GM12891 (cell line): Measurements from ENCODE around the gene TTN. TPM values are rescaled to one million over a fixed set of nuclear protein-coding genes. Genes with fewer than 3 reads are reported as not detected.

Experiments used
- DNase-seq: peaks from one replicate; pipeline ENCODE4 v3.0.0; 2011; ENCODE audit warnings: low spot score; ENCODE audit not compliant: insufficient read length
- FAIRE-seq: peaks from 2 replicates; lab custom pipeline; 2011; peaks lifted over from hg19 to GRCh38; lab: Jason Lieb, UNC
- PAX5 ChIP-seq: IDR thresholded peaks from 2 replicates; pipeline ENCODE4 v1.6.1; 2011; ENCODE audit warnings: low read length, moderate library complexity, mild to moderate bottlenecking; ENCODE audit not compliant: insufficient read depth, severe bottlenecking
- POLR2A ChIP-seq: IDR thresholded peaks from 2 replicates; pipeline ENCODE4 v1.6.1; 2011; ENCODE audit warnings: low read depth, low read length, control low read depth
- POLR2AphosphoS5 ChIP-seq: IDR thresholded peaks from 2 replicates; pipeline ENCODE4 v1.6.1; 2011; ENCODE audit warnings: low read depth, low read length, control low read depth
- POU2F2 ChIP-seq: IDR thresholded peaks from 2 replicates; pipeline ENCODE4 v1.6.1; 2011; ENCODE audit warnings: low read depth, mild to moderate bottlenecking, control low read depth, low read length, moderate library complexity
- SPI1 ChIP-seq: IDR thresholded peaks from 2 replicates; pipeline ENCODE4 v1.6.1; 2011; ENCODE audit warnings: low read depth, low read length, control low read depth
- TAF1 ChIP-seq: IDR thresholded peaks from 2 replicates; pipeline ENCODE4 v1.6.1; 2011; ENCODE audit warnings: low read depth, low read length, control low read depth
- polyA plus RNA-seq: library from polyadenylated mRNA; unstranded; fragments of >200 nt; gene quantifications from one replicate; pipeline ENCODE4 v1.2.1, GENCODE V29; 2012; ENCODE audit warnings: low read depth, missing spikeins, inconsistent platforms; ENCODE audit not compliant: missing spikeins

TTN gene
- polyA plus RNA-seq: 1.0 TPM

GRCh38 chr2:178807227-178808008 is at the start of gene TTN:
Gene TTN (minus strand): TSS chr2:178807423. CDS start chr2:178804642, 2,781 bp downstream.
- DNase-seq (no peak), FAIRE-seq (no peak)
- no peak for TF ChIP-seq POLR2AphosphoS5

GRCh38 chr2:178855151-178855550 is 47.9 kb upstream of the TTN start:
- DNase-seq: no peak
- TF ChIP-seq PAX5 (no peak), TAF1 (no peak), POU2F2 (no peak), POLR2AphosphoS5 (no peak), POLR2A (no peak), SPI1 (no peak)
- no peak for FAIRE-seq

DNA sequence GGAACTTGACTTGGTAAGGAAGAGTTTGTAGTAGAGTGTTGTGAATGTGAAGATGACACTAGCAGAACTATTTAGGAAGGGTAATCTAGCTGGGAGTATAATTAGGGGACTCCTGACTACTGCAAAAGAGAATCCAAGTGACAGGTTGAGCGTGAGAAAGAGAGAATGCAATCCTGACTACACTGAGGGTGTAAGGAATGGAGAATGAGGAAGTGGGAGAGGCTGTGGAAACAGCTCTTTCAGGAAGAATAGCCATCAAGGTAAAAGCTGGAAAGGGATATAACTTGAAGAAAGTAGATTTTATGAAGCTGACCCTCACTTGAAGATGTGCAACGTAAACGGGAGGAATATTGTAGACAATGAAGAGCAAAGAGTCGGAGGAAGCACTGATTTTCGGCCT is 41.1 kb upstream of the TTN start:
- FAIRE-seq (no peak), DNase-seq (no peak)
- TF ChIP-seq PAX5: no peak
- TF ChIP-seq POLR2AphosphoS5: no peak
- TF ChIP-seq SPI1: peak; percentile 39; the same call in 1 of the 2 replicates
- TF ChIP-seq TAF1: no peak

DNA sequence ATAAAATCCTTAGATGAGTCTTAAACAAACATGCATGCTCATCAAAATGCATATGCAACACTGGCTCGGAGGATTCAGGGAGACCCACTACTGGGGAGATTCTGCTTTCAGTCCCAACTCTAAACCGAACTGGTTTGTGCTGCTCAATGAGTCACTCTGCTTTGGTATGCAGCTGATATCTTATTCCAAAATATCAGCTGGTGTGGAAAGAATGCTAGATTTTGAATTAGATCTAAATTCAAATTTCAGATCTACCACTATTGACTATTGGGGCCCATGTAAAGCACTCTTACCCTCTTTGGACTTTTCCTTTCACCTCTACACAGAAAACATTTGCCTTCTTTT is 39.2 kb upstream of the TTN start:
- DNase-seq: no peak
- FAIRE-seq: no peak
- TF ChIP-seq POLR2AphosphoS5: no peak
- TF ChIP-seq POLR2A: no peak
- no peak for TF ChIP-seq POU2F2
- no peak for TF ChIP-seq TAF1
- no peak for TF ChIP-seq PAX5
- no peak for TF ChIP-seq SPI1

GRCh38 chr2:178845566-178846457 is 38.6 kb upstream of the TTN start:
- TF ChIP-seq SPI1: no peak
- no peak for TF ChIP-seq POU2F2
- TF ChIP-seq POLR2A: no peak
- no peak for TF ChIP-seq TAF1
- no peak for TF ChIP-seq PAX5
- no peak for TF ChIP-seq POLR2AphosphoS5
- FAIRE-seq (no peak), DNase-seq (no peak)

DNA sequence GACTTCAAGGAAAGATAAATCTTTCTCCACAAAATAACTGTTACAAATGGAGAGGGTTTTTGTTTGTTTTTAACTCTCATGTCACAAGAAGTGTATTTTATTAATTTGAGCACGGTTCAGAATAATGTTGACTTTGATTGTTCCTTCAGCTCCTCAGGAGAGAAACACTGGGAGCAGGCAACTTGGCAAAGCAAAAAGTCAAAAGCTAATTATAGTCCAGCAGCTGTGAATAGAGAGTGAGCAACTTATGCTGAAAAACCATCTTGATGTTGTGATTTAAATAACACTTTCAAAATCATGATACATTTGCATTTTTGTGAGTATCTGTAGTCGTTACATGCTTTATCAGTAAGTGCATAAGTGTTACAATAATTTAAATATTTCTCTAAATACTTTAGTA is 37.5 kb upstream of the TTN start:
- no peak for FAIRE-seq
- no peak for DNase-seq
- TF ChIP-seq PAX5 (no peak), TAF1 (no peak), SPI1 (no peak), POU2F2 (no peak), POLR2AphosphoS5 (no peak), POLR2A (no peak)

DNA sequence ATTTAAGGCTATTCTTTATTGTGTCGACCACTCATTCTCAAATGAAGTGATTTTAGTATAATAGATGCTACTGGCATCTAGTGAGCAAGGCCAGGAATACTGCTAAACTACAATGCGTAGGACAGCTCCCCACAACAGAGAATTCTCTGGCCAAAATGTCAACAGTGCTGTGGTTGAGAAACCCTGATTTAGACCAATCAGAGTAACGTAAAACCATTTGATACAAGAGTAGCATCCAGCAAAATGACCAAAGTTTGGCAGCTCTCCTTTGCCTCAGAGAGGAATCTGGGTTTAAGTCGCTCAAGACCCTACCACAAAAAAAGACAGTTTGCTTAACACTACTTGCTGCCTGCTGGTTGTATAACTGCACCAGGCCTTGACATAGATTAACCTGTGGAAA is 37.0 kb upstream of the TTN start:
- DNase-seq (no peak), FAIRE-seq (no peak)
- TF ChIP-seq POLR2AphosphoS5: no peak

DNA sequence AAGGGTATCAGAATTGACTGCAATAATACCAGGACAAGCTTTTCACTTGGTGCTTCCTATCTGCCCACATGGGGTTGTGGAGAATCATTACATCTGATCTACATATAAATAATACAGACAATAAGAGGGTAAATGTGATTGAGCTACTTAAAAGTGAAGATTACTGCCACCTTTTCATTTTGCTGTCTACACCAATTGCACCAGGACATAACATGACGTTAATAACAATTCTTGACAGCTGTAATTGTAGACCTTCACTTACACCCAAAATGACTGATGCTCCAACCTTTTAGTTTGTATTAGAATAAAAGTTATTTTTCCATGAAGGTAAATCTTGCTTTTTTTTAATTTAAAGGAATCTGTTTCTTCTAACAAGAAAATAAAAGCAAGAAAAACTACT is 36.5 kb upstream of the TTN start:
- TF ChIP-seq POLR2AphosphoS5 (no peak), SPI1 (no peak), TAF1 (no peak), POU2F2 (no peak), PAX5 (no peak), POLR2A (no peak)
- FAIRE-seq (no peak), DNase-seq (no peak)

DNA sequence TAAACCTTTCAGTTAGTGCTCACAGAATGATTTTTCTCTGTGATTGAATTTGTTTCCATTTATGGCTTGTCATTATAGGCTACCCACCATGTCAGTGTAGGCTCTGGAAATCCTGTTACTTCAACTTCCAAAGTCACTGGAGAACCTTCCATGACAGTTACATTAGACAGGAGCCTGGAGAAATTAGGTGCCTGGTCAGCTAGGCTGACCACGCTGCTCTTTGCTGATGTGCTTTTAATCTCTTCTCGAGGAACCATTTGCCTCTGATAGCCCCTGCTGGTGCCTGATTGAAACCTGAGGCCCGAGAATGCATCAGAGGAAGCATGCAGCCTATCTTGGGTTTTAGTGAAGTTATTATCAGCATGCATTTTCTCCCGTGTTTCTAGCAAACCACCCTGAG is 29.6 kb upstream of the TTN start:
- DNase-seq (no peak), FAIRE-seq (no peak)
- TF ChIP-seq POLR2A: no peak
- no peak for TF ChIP-seq SPI1
- TF ChIP-seq TAF1: no peak
- no peak for TF ChIP-seq PAX5
- TF ChIP-seq POLR2AphosphoS5: no peak
- no peak for TF ChIP-seq POU2F2

GRCh38 chr2:178834086-178834485 is 26.9 kb upstream of the TTN start:
- no peak for TF ChIP-seq PAX5
- TF ChIP-seq POU2F2: no peak
- no peak for TF ChIP-seq SPI1
- no peak for TF ChIP-seq TAF1
- TF ChIP-seq POLR2AphosphoS5: no peak
- TF ChIP-seq POLR2A: no peak
- DNase-seq: no peak
- FAIRE-seq: peak; percentile 9
